Upper lobe of left lung (tissue), 4 donors: ENCODE data around the gene PRAMEF4.
"Not testable (repeated sequence)": the region's sequence is repeated elsewhere in the genome, so short reads cannot be mapped to it uniquely, and the experiment has no call there.

Experiments
- EP300 ChIP-seq, 4 donors: sonication (generic); formaldehyde crosslinking; IDR thresholded peaks; one replicate each; pipeline ENCODE4 v1.5.1; 2017; ENCODE audit warnings: antibody characterized with exemption in 4 of 4, control low read depth in 2 of 4
- POLR2A ChIP-seq, 4 donors: fragments of 450-650 bp; IDR thresholded peaks; one replicate each; pipeline ENCODE4 v1.5.1; 2016 to 2017; ENCODE audit warnings: antibody characterized with exemption in 4 of 4, mild to moderate bottlenecking in 2 of 4
- POLR2AphosphoS5 ChIP-seq, 2 donors: sonication (generic); formaldehyde crosslinking; IDR thresholded peaks; one replicate each; pipeline ENCODE4 v1.5.1; 2017; ENCODE audit warnings: antibody characterized with exemption in 2 of 2
- TF ChIP-seq, protein P1 (sequence below), 6 experiments: fragments of 450-650 bp in 4 of 6; fragments of 200-600 bp in 2 of 6; sonication (generic) in 2 of 6; IDR thresholded peaks; one replicate each; pipeline ENCODE4 v1.5.1; 2016 to 2019; ENCODE audit warnings: antibody characterized with exemption in 6 of 6

DNA sequence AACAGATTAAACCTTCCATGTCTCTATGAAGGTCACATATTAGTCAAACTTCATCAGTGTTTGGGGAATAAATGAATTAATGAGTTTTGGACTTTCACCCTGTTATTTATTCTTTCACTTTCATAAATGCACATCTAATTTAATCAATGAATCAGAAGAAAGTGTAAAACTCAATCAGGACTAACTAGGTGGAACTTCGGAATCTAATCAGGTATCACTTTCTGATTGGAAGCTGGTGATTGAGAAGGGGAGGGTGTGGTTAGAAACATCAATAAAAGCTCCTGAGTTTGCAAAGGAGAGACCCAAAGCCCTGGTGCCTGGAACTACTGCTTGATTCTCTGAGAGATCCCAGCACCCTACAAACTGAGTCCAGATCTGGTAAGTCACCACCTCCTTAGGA lies 30.3 kb upstream of the PRAMEF4 start, which contains the start of gene PRAMEF7:
- TF ChIP-seq, protein P1, sequence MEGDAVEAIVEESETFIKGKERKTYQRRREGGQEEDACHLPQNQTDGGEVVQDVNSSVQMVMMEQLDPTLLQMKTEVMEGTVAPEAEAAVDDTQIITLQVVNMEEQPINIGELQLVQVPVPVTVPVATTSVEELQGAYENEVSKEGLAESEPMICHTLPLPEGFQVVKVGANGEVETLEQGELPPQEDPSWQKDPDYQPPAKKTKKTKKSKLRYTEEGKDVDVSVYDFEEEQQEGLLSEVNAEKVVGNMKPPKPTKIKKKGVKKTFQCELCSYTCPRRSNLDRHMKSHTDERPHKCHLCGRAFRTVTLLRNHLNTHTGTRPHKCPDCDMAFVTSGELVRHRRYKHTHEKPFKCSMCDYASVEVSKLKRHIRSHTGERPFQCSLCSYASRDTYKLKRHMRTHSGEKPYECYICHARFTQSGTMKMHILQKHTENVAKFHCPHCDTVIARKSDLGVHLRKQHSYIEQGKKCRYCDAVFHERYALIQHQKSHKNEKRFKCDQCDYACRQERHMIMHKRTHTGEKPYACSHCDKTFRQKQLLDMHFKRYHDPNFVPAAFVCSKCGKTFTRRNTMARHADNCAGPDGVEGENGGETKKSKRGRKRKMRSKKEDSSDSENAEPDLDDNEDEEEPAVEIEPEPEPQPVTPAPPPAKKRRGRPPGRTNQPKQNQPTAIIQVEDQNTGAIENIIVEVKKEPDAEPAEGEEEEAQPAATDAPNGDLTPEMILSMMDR (IDR thresholded peaks at IDR 0.05) = not testable (repeated sequence)
- not testable (repeated sequence) for TF ChIP-seq POLR2AphosphoS5, POLR2A, EP300 (IDR thresholded peaks at IDR 0.05)
